ENCODE results near the gene OR2T2. TPM values are rescaled to one million over a fixed set of nuclear protein-coding genes. Genes with fewer than 3 reads are reported as not detected.

Gene OR2T2
- total and polyA plus RNA-seq, 2 of the 8 experiments (the other 6 are each of a cell fraction or from before 2014, with no cell fraction given): not detected

DNA sequence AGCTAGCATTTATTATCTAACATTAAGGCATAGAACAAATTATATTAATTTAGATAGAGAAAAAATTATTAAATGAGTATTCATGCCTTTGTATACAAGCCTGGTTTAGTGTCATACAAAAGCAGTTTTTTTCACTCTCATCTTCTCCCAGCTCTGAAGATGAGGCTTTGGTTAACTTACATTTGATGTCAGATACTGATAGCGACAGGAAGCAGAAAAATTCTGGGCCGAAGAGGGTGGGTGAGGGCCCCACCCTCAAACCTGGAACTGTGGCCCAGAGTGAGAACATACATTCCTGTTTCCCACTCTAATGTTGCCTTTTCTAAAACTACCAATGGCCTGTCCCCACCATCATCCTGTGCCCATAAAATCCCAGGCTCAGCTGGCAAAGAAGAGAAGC is 27.6 kb upstream of the OR2T2 start:
- Histone ChIP-seq H4K5ac (ENCODE audit: insufficient read length, low read depth, low read length) (no peak overlapping the region), H4K8ac (ENCODE audit: extremely low read depth, insufficient read depth, low read length) (no peak overlapping the region), H4K91ac (replicated peaks; ENCODE audit: insufficient read length, low read length) (no peak overlapping the region), H3K79me1 (ENCODE audit: low read depth, low read length) (no peaks in the 10 kb centered on the region), H2BK120ac (replicated peaks; ENCODE audit: low read depth, low read length) (no peak overlapping the region), H2BK12ac (ENCODE audit: low read depth, low read length) (no peak overlapping the region), H3K9me3 (ENCODE audit: insufficient read depth in 2 of 2, low read depth in 1 of 2, low read length in 1 of 2) (peaks cover 66% of the 10 kb centered on the region in 2 experiments), H3K27ac (ENCODE audit: low read depth, low read length) (no peak overlapping the region), H3K4me2 (ENCODE audit: insufficient read depth in 1 of 2, low read depth in 2 of 2, low read length in 2 of 2) (no peak overlapping the region), H3K79me2 (ENCODE audit: control insufficient read depth in 1 of 2, insufficient read depth in 2 of 2, low read length in 2 of 2) (no peaks in the 10 kb centered on the region), H3K4me3 (ENCODE audit: extremely low read depth in 1 of 4, insufficient read depth in 2 of 4, low read depth in 3 of 4, low read length in 4 of 4) (no peak overlapping the region), H2BK20ac (ENCODE audit: low read length) (no peak overlapping the region), H4K20me1 (replicated peaks in 1 of 2; ENCODE audit: control insufficient read depth in 1 of 2, insufficient read depth in 2 of 2, low read length in 2 of 2) (no peaks in the 10 kb centered on the region), H2BK15ac (ENCODE audit: low read length) (no peak overlapping the region), H3K9ac (replicated peaks in 1 of 4; ENCODE audit: extremely low read depth in 1 of 4, low read depth in 3 of 4, low read length in 3 of 4) (no peak overlapping the region), H2AFZ (ENCODE audit: low read length) (no peak overlapping the region), H2BK5ac (ENCODE audit: low read depth, low read length) (no peak overlapping the region), H3K36me3 (ENCODE audit: control insufficient read depth in 2 of 4, insufficient read depth in 4 of 4, low read length in 3 of 4) (no peaks in the 10 kb centered on the region), H3K56ac (replicated peaks; ENCODE audit: insufficient read length, low read depth, low read length) (no peak overlapping the region), H2AK5ac (ENCODE audit: low read depth, low read length) (no peak overlapping the region), H3K4me1 (replicated peaks in 1 of 4; ENCODE audit: control insufficient read depth in 3 of 4, insufficient read depth in 4 of 4, low read length in 3 of 4) (no peaks in the 10 kb centered on the region), H3K4ac (replicated peaks; ENCODE audit: insufficient read length, low read depth, low read length) (no peak overlapping the region), H3K27me3 (replicated peaks in 1 of 4; ENCODE audit: control insufficient read depth in 3 of 4, extremely low read depth in 1 of 4, insufficient read depth in 3 of 4, low read length in 3 of 4) (no peaks in the 10 kb centered on the region), H3K23me2 (ENCODE audit: low read depth, low read length) (no peaks in the 10 kb centered on the region), H3K23ac (ENCODE audit: insufficient read length) (no peak overlapping the region), H3K18ac (ENCODE audit: extremely low read depth, low read length) (no peak overlapping the region), H3K14ac (ENCODE audit: insufficient read length) (no peak overlapping the region)
- WGBS, 2 experiments (ENCODE audit: extremely low coverage in 1 of 2, insufficient coverage in 1 of 2, insufficient read length in 1 of 2, insufficient replicate concordance in 2 of 2, low coverage in 1 of 2, low lambda C conversion rate in 2 of 2, missing lambda C conversion rate in 1 of 2): 64% methylated on average over 2 of the region's 2 CpGs; no CpG with 5 or more reads in 1 of the 2 experiments
- POLR2A ChIA-PET (ENCODE audit: partially characterized antibody): no interaction called here
- DNase-seq (ENCODE audit: low read depth in 1 of 2, low spot score in 2 of 2) (no peak), FAIRE-seq (no peak)
- no peak for TF ChIP-seq JUND (IDR thresholded peaks at IDR 0.05; ENCODE audit: low read length)
- TF ChIP-seq, protein P1, sequence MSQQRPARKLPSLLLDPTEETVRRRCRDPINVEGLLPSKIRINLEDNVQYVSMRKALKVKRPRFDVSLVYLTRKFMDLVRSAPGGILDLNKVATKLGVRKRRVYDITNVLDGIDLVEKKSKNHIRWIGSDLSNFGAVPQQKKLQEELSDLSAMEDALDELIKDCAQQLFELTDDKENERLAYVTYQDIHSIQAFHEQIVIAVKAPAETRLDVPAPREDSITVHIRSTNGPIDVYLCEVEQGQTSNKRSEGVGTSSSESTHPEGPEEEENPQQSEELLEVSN (IDR thresholded peaks at IDR 0.05): no peak
- TF ChIP-seq GTF2F1 (IDR thresholded peaks at IDR 0.05; ENCODE audit: borderline replicate concordance, low read depth, low read length): no peak
- TF ChIP-seq GABPA (IDR thresholded peaks at IDR 0.05; ENCODE audit: borderline replicate concordance, insufficient read depth, low read length): no peak
- no peak for TF ChIP-seq CTBP2 (IDR thresholded peaks at IDR 0.05; ENCODE audit: borderline replicate concordance, insufficient read depth, insufficient read length, low read length)
- no peak for TF ChIP-seq NRF1 (IDR thresholded peaks at IDR 0.05; ENCODE audit: low read depth, low read length)
- TF ChIP-seq POU5F1 (IDR thresholded peaks at IDR 0.05; ENCODE audit: low read depth, low read length): no peak
- no peak for TF ChIP-seq CBX5 (IDR thresholded peaks at IDR 0.05; ENCODE audit: low read depth, low read length)
- TF ChIP-seq SIN3A (conservative IDR thresholded peaks at IDR 0.05 in 1 of 2, IDR thresholded peaks at IDR 0.05 in 1 of 2; ENCODE audit: low read depth in 1 of 2, low read length in 2 of 2): no peak
- no peak for TF ChIP-seq RBBP5 (IDR thresholded peaks at IDR 0.05; ENCODE audit: borderline replicate concordance, low read depth, low read length)
- TF ChIP-seq PHF8 (conservative IDR thresholded peaks at IDR 0.05; ENCODE audit: low read depth, low read length): no peak
- no peak for TF ChIP-seq CHD1 (IDR thresholded peaks at IDR 0.05; ENCODE audit: low read depth, low read length)
- no peak for TF ChIP-seq ZNF274 (IDR thresholded peaks at IDR 0.05; ENCODE audit: borderline replicate concordance, extremely low read depth, low read length)
- CTCF ChIA-PET (ENCODE audit: partially characterized antibody): no interaction called here

All from H1 (cell line).